ENCODE results near the gene ALMS1. TPM values are rescaled to one million over a fixed set of nuclear protein-coding genes. Genes with fewer than 3 reads are reported as not detected.
A peak's percentile ranks its signal among the peaks of the same experiment; 100 is the strongest.
"Not testable (repeated sequence)": the region's sequence is repeated elsewhere in the genome, so short reads cannot be mapped to it uniquely, and the experiment has no call there.

ALMS1 gene, protein sequence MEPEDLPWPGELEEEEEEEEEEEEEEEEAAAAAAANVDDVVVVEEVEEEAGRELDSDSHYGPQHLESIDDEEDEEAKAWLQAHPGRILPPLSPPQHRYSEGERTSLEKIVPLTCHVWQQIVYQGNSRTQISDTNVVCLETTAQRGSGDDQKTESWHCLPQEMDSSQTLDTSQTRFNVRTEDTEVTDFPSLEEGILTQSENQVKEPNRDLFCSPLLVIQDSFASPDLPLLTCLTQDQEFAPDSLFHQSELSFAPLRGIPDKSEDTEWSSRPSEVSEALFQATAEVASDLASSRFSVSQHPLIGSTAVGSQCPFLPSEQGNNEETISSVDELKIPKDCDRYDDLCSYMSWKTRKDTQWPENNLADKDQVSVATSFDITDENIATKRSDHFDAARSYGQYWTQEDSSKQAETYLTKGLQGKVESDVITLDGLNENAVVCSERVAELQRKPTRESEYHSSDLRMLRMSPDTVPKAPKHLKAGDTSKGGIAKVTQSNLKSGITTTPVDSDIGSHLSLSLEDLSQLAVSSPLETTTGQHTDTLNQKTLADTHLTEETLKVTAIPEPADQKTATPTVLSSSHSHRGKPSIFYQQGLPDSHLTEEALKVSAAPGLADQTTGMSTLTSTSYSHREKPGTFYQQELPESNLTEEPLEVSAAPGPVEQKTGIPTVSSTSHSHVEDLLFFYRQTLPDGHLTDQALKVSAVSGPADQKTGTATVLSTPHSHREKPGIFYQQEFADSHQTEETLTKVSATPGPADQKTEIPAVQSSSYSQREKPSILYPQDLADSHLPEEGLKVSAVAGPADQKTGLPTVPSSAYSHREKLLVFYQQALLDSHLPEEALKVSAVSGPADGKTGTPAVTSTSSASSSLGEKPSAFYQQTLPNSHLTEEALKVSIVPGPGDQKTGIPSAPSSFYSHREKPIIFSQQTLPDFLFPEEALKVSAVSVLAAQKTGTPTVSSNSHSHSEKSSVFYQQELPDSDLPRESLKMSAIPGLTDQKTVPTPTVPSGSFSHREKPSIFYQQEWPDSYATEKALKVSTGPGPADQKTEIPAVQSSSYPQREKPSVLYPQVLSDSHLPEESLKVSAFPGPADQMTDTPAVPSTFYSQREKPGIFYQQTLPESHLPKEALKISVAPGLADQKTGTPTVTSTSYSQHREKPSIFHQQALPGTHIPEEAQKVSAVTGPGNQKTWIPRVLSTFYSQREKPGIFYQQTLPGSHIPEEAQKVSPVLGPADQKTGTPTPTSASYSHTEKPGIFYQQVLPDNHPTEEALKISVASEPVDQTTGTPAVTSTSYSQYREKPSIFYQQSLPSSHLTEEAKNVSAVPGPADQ (N-terminal part only)
- 17.1 TPM for polyA plus RNA-seq (2013, experiment 1 of 2; ENCODE audit: insufficient read length)
- 18.5 TPM for polyA plus RNA-seq (2013, experiment 2 of 2; ENCODE audit: insufficient read length)

DNA sequence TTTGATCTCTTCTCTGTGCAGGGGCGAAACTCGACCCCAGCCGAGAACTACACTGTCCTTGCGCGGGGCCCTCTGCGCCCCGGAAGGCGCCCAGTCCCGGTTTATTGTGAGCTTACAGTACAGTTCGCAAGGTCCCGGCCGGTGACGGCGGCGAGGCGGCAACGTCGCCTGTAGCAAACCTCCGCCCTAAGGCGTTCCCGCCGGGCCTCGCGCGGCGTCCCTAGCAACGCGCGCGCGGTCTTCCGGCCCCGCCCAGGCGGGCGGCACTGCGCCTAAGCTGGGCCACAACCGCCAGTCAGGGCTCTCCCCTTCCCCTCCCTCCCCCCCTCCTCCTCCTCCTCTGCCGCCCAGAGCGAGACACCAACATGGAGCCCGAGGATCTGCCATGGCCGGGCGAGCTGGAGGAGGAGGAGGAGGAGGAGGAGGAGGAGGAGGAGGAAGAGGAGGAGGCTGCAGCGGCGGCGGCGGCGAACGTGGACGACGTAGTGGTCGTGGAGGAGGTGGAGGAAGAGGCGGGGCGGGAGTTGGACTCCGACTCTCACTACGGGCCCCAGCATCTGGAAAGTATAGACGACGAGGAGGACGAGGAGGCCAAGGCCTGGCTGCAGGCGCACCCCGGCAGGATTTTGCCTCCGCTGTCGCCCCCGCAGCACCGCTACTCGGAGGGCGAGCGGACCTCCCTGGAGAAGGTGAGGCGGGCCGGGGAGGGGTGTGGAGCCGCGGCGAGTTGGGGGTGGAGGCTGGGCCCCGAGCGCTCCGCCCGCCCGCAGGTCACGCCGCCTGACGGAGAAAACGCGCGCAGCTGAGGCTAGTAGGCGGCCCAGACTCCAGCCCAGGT, at the start of gene ALMS1:
Gene ALMS1, plus strand, starts transcription at position 333 of the 838 bp plus-strand sequence. Its CDS starts 33 bp downstream, at position 366.
- peak; percentile 91 for DNase-seq

DNA sequence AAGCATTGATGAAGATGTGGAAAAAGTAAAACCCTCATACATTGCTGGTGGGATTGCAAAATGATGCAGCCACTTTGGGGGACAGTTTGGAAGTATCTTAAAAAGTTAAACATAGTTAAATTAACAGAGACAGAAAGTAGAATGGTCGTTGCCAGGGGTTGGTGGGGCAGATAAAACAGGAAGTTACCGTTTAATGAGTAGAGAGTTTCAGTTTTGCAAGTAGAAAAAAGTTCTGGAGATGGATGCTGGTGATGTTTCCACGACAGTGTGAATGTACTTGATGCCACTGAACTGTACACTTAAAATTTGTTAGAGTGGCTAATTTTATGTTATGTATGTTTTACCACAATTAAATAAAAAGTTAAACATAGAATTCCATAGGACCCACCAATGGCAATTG, 47.8 kb upstream of the ALMS1 start:
- DNase-seq: no peak

DNA sequence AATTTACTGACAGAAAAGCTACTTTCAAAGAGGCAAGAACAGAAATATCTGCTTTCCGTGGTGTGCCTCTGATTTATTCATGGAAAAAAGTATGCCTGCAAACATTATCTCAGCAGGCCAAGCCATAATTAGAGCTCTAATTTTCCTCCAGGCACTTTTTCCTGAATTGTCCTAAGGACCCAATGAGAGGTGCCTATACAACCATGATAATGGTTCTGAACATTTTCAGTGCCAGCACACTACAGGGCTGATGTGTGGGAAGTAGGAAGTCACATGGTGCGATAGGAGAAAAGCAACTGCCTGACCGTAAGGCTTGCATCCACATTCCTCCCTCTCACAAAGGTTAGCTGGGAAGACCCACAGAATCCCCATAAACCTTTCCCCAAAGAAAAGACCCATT, 46.4 kb upstream of the ALMS1 start:
- no peak for DNase-seq

DNA sequence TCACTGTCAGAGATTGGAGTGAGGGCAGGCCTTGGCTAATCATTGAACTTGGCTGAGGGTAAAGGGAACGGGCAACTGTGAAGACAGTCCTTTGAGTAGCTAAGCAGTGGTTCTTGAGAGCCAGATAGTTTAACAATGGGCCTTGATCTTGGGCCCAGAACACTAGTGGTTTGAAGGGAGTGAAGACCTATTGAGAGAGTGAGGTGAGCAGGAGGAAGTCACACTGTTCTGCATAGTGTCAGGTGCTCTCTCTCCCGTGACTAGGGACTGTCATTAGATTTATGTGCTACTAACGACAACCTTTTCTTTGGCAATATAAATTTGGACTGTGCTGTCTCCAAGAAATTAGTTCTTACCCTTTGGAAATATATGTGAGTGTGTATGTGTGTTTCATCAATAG, 44.6 kb upstream of the ALMS1 start:
- no peak for DNase-seq

DNA sequence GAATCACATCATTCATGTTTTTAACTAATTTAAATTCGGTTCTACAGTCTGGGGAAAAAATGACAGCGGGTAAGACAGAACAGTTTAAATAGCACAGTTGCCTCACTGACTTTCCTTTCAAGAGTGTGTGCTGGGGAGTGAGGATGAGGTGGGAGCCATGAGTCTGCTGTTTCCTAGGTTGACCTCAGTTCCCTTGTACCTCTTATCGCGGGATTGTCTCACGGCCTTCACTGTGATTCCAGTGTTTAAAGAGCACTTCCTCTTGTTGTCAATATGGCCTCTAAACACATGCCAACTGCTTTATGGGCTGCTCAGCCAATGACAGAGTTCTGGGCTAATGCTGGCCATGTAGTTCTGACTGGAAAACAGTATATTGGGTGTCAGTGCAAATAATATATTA, 41.6 kb upstream of the ALMS1 start:
- no peak for DNase-seq

DNA sequence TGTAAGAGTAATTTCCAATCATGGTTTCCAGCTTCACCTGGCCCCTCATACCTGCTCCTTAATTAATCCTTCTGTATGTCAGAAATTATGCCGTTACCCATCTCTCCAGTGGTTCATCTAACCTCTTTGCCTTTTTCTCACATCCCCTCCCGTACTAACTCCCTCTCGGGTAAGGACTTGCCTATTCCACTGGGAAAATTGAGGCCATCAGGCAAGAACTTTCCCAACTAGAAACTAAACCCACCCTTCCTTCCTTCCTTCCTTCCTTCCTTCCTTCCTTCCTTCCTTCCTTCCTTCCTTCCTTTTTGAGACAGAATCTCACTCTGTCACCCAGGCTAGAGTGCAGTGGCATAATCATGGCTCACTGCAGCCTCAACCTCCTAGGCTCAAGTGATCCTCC, 40.9 kb upstream of the ALMS1 start:
- DNase-seq: not testable (repeated sequence)

DNA sequence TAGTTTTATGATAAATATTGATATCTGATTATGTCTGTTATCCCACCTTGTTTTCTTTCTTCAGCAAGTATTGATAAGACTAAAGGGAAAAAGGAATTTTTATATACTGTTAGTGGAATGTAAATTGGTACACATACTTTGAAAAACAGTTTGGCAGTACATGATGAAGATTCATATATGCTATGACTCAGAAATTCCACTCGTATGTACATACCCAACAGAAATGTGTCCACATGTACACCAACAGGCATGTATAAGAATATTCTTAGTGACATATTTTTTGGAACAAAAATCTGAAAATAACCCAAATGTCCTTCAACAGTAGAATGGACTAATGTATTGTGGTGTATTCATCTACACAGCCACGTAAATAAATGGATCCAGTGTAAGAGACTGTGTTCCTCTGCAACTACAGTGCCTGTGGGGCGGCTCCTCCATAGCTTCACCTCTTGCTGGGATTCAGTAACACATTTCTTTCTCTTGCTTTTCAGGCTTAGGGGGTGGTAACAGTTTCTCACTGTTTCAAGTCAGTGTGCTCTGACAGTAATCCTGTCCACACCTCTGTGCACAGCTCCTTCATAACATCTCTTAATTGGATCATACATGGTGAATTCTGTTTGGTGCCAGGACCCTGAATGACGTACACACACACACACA, 35.5 kb upstream of the ALMS1 start:
- no peak for DNase-seq

DNA sequence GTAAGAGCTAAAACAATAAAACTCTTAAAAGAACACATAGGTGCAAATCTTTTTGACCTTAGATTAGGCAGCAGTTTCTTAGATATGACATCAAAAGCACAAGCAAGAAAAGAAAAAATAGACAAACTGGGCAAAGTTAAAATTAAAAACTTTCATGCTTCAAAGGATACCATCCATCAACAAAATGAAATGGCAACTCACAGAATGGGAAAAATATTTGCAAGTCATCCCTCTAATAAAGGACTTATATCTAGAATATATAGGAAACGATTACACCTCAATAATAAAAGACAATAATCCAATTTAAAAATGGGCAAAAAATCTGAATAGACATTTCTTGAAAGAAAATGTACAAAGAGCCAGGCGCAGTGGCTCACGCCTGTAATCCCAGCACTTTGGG, 29.5 kb upstream of the ALMS1 start:
- DNase-seq: no peak

DNA sequence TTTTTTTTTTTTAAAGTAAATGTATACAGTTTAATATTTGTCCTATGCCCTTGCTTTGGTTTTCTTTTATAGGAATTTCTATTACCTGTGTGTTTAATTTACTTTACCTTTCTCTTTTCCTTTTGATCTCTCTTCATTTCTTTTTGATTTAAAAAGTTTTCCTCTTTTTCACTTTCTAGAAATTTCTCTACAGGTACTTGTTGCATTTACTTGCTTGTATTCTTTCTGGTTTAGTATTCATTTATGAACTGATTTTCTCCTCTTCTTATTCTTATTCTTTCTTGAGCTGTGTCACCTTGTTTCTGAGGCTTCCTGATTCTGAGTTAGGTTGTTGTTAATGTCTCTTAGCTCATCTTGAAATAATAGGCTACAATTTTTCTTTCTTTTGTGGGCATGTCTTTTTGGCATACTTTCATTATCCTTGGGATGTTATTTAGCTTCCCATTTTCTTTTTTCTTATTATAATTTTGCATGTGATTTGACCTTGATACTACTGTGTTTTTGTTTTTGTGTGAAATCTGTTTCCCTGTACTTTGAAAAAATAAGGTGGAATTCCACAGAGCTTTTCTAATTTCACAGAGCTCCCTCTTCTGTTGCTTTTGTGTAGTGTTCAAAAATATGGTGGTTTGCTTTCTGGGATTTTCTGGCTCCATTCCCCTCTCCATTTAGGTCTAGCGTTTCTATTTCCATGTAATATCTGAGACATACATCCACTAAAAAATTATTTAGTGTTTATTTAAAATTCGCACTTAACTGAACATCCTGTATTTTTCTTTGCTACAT, 25.5 kb upstream of the ALMS1 start:
- no peak for DNase-seq

DNA sequence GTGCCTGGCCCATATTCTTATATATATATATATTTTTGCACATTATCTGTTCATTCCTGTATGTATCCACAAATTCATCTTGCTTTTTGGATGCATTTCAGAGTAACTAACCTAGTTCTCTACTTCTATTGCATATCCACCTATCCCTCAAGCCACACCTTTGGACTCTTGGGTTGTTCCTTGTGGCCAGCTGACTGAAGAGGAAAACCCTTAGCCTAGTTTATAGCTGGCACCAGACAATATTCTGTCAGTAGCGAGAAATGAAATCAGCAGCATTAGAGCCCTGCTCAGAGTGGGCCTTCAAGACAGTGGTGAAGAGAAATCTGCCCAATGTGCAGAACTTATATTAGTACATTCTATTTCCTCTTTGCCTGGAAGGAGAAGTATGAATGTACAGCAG, 19.6 kb upstream of the ALMS1 start:
- DNase-seq: no peak

DNA sequence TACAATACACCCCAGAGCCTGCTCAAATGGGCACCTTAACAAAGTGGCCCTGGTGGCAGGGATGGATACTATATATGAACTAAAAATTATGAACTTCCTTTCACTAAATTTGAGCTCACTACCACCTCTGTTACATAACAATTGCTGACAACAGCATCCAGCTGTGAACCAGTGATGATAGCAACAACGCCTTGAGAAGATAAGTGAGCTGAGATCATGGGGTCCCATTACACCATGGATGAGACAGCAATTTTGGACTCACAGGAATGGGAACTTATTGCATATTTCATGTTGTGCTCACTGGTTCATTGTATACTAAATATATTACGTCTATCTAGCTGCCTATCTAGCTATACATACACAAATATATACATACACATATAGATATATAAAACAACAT, 16.9 kb upstream of the ALMS1 start:
- DNase-seq: no peak

DNA sequence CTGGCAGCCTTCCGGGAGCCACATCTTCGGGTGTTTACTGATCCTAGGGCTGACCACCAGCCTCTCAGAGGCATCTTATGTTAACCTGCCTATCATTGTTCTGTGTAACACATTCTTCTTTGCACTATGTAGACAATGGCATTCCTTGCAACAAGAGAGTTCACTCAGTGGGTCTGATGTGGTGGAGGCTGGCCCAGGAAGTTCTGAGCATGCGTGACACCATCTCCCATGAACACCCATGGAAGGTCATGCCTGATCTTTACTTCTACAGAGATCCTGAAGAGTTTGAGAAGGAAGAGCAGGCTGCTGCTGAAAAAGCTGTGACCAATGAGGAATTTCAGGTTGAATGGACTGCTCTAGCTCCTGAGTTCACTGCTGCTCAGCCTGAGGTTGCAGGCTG, 15.3 kb upstream of the ALMS1 start:
- no peak for DNase-seq

DNA sequence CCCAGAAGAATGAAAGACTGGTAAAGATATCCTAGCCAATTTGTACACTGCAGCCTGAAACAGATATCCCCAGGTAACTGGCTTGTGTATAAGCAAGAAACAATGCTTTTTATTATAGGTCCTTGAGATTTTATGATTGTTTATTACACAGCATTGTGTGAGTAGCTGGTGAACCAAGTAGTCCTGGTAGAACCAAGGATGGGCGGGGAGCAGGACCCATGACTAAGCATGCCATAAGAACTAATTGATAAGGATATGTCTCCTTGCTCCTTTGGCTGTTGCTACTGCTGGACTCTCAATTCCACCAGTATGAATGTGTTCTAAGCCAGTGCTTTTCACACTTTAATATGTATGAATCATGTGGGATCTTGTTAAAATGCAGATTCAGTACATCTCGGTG, 12.3 kb upstream of the ALMS1 start:
- no peak for DNase-seq

DNA sequence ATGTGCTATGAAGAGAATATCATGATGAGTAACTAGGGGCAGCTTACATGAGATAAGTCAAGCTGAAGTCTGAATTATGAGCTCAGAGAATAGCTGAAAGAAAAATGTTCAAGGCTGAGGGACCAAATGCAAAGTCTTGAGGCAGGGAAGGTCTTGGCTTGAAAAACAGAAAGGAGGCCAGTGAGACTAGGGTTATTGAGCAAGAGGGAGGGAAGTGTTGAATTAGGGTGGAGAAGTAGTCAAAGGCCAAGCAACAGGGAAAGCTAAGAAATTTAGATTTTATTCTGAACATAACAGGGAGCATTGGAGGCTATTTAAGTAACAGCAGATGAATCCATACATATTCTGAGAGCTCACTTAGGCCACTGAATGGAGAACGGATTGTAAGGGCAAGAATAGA, 11.4 kb upstream of the ALMS1 start:
- DNase-seq: no peak

DNA sequence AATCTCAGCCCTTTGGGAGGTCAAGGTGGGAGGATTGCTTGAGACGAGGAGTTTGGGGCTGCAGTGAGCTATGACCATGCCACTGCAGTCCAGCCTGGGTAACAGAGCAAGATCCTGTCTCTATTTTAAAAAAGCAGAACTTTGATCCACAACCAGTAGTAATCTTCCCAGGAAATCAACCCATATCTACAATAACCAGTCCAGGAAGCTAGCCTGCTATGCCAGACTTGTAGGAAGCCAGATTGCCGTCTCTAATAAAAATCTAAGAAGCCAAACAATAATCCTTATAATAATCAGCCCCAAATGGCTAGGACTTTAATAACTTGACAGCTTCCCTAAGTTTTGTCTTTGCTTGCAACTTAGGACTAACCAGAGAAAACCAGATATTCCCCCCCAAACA, 9.0 kb upstream of the ALMS1 start:
- no peak for DNase-seq

DNA sequence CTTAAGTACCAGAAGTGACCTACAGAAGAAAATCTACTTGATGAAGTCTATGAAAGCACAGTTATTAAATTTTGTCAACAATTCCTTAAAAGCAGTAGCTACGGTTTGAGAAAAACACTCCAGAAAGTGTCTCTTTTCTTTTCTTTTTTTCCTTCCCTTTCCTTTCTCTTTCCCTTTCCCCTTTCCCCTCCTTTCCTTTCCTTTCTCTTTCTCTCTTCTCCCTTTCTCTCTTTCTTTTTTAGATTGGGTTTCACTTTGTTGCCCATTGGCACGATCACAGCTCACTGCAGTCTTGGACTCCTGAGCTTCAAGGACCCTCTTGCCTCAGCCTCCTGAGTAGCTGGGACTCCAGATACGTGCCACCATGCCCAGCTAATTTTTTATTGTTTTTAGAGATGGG, 2.6 kb upstream of the ALMS1 start:
- DNase-seq: no peak

DNA sequence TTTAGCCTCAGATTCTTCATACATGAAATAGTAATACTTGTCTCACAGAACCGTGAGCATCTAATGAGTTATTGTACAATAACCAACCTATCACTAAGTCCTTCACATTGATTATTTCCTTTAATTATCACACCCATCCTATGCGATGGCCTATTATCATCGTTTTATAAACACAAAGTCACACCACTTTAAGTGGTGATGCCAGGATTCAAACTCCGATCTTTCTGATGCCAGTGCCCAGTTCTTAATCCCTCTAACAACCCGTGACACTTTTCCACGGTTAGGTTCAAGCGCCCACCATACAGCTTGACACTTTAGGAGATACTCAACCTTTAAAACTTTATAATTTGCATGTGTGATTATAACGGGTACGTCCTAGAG, 523 bp upstream of the ALMS1 start:
- no peak for DNase-seq

DNA sequence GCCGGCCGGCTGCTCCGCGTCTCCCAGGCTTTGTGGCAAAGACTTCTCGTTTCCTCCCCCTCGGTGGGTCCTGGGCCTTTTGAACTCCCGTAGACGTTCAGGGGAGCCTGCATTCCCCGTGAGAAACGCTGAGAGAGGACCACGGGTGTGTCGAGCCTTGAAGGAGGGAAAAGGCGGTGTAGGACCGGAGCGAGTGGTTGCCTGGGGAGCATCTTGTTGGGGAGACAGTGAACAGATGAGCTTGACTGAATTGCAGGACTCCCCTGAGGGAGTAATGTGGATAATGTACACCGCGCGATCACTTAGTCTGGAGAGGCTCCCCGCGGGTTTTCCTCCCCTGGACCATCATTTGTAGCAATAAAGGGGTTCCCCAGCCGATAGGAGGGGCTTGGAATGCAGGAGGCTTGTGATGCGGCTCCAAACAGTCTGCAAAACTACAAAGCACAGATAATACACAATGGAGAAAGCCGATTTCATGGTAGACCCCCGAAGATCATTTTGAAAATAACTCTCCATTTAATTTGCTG, 769 bp downstream of the ALMS1 start:
- no peak for DNase-seq

DNA sequence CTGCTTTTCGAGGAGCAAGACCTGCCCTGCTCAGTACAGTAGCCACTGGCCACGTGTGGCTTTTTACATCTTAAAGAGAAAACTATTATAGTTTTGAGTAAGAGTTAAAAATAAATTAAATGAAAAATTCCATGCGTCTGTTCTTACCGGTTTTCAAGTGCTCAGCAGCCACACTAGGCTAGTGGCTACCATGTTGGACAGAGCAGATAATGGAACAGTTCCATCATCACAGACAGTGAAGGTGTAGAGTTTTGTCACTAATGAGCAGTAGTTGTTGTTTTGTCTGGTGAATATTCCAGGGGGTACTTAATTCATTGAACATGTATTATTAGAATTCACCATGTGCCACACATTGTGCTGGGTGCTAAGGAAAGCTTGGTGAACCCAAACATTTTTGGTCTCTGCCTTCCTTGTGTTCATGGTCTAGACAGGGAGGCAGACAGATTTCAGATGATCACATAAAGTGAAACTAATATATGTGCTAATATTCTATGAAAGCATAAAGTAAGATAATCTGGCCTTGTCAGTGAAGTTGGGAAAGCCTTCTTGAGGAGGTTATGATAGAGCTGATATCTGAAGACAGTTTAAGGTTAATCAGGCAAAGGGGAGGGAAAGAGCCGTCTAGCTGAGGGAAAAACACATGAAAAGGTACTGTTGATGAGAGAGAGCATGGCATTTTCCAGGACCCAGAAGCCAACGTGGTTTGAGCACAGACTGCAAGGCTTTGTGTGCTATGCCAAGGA, 1.4 kb downstream of the ALMS1 start:
- no peak for DNase-seq

All from fibroblast of skin of scalp (primary cell).